Measurements from ENCODE around the gene GSK3A.

GSK3A gene

DNA sequence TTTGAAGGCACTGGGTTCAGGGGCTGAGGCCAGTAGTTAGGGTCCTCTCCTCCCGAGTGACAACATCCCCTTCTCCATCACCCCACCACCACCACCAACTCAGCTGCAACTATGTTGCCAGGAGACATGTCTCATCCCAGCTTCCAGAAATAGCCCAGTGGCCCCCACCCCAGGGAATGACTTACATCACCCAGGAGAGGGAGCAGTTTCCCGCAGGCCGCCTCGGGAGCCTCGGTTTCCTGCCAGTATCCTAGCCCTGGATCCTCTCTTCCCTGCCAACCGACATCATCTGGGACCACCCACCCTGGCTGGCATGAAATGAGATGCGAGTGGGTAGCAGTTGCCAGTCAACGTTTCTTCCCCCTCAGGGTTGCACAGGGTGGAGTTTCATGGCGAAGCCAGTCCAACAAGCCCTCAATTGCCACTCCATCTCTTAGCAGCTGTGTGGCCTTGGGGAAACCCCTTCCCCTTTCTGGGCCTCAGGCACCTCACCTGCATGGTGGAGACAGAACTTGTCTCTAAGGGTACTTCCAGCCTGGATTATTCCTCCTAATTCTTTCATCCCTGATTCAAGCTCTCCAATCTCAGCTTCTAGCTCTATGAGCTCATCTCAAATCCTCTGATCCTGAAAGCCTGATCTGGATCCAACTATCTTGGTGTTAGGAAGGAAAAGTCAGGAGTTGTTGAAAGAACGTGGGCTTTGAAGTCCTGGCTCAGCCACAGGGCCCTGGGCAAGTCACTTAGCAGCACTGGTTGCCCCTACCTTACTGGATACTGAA, 3.9 kb upstream of the GSK3A start:
- DNase-seq (ENCODE audit: insufficient read length, low spot score), result no peak
- TF ChIP-seq CTCF (IDR thresholded peaks at IDR 0.05; ENCODE audit: insufficient read depth, missing control alignments), result peak; percentile 40
- FAIRE-seq, result no peak

- FAIRE-seq (no peak), DNase-seq (ENCODE audit: insufficient read length, low spot score) (no peak)
- no peak for TF ChIP-seq CTCF (IDR thresholded peaks at IDR 0.05; ENCODE audit: insufficient read depth, missing control alignments)
These were observed 2.8 kb upstream of the GSK3A start for GRCh38 chr19:42245231-42245630.

GRCh38 chr19:42244347-42245220, 2.2 kb upstream of the GSK3A start:
- DNase-seq (ENCODE audit: insufficient read length, low spot score) (peak; percentile 66), FAIRE-seq (no peak)
- peak; percentile 75 for TF ChIP-seq CTCF (IDR thresholded peaks at IDR 0.05; ENCODE audit: insufficient read depth, missing control alignments)

GRCh38 chr19:42242069-42242511, 312 bp downstream of the GSK3A start:
- TF ChIP-seq CTCF (IDR thresholded peaks at IDR 0.05; ENCODE audit: insufficient read depth, missing control alignments), result no peak
- FAIRE-seq (no peak), DNase-seq (ENCODE audit: insufficient read length, low spot score) (no peak)

GRCh38 chr19:42241279-42241678, 1.1 kb downstream of the GSK3A start:
- no peak for TF ChIP-seq CTCF (IDR thresholded peaks at IDR 0.05; ENCODE audit: insufficient read depth, missing control alignments)
- FAIRE-seq (no peak), DNase-seq (ENCODE audit: insufficient read length, low spot score) (no peak)

DNA sequence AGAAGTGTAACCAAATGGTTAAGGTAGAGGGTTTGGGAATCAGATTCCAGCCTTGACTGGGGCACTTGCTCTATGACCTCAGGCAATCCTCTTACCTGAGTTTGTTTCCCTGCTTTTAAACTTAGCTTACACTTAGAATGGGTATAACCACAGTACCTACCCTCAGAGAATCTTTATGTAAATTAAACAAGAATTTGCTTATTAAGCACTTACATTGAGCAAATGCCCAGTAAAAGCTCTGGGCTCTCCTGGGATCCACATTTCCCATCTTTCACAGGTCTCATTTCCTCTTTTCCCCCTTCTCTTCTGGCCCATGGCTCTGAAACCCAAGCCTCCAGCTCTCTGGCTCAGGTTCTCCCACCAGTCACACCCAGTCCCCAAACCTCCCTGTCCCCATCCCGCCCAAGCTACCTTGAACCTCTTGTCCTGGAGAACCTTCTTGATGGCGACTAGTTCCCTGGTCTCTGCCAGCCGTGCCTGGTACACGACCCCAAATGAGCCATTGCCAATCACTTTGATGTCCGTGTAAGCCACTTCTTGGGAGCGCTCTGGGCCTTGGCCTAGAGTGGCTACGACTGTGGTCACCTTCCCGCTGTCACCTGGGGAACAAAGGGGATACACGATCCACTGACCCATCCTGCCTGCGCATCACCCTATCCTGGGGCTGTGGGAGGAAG, 2.7 kb downstream of the GSK3A start:
- DNase-seq (ENCODE audit: insufficient read length, low spot score), result no peak
- no peak for TF ChIP-seq CTCF (IDR thresholded peaks at IDR 0.05; ENCODE audit: insufficient read depth, missing control alignments)
- no peak for FAIRE-seq

All from D721Med (cell line).